HepG2 (cell line): ENCODE results near the gene NF2. TPM values are rescaled to one million over a fixed set of nuclear protein-coding genes. Genes with fewer than 3 reads are reported as not detected.

Source experiments
- ETV5 ChIP-seq: IDR thresholded peaks from 2 replicates; pipeline ENCODE4 v1.6.1; 2018; ENCODE audit warnings: missing biosample characterization, missing genetic modification reagents, inconsistent platforms, borderline replicate concordance
- HBP1 ChIP-seq: IDR thresholded peaks from 2 replicates; pipeline ENCODE4 v1.6.1; 2016; ENCODE audit warnings: low read depth, control low read depth
- MXI1 ChIP-seq: IDR thresholded peaks from 3 replicates; pipeline ENCODE4 v1.6.1; 2012; ENCODE audit warnings: low read depth, low read length, inconsistent platforms, borderline replicate concordance
- NCOA5 ChIP-seq: sonication (generic); formaldehyde crosslinking; IDR thresholded peaks from 2 replicates; pipeline ENCODE4 v1.4.0; 2020; ENCODE audit warnings: missing genetic modification reagents
- PTBP1 ChIP-seq: fragments of 200-400 bp; formaldehyde crosslinking; IDR thresholded peaks from 2 replicates; pipeline ENCODE4 v1.6.1; 2018; ENCODE audit warnings: low read length, low read depth; ENCODE audit not compliant: poor library complexity, severe bottlenecking
- SAFB2 ChIP-seq: sonication (generic); formaldehyde crosslinking; IDR thresholded peaks from 2 replicates; pipeline ENCODE4 v1.5.1; 2020; ENCODE audit warnings: missing genetic modification reagents, low read depth, mild to moderate bottlenecking, borderline replicate concordance
- ZNF142 ChIP-seq: sonication (generic); formaldehyde crosslinking; IDR thresholded peaks from 2 replicates; pipeline ENCODE4 v1.4.0; 2020; ENCODE audit warnings: missing genetic modification reagents
- ZNF275 ChIP-seq: sonication (generic); formaldehyde crosslinking; IDR thresholded peaks from 2 replicates; pipeline ENCODE4 v1.8.0; 2022; ENCODE audit warnings: missing genetic modification reagents, mild to moderate bottlenecking, inconsistent platforms, borderline replicate concordance
- ZNF747 ChIP-seq: sonication (generic); formaldehyde crosslinking; IDR thresholded peaks from 2 replicates; pipeline ENCODE4 v1.8.1; 2023; ENCODE audit warnings: missing genetic modification reagents, mild to moderate bottlenecking, borderline replicate concordance
- ZNF792 ChIP-seq: IDR thresholded peaks from 2 replicates; pipeline ENCODE4 v1.6.1; 2016
- ZSCAN21 ChIP-seq: sonication (generic); formaldehyde crosslinking; IDR thresholded peaks from 2 replicates; pipeline ENCODE4 v1.8.0; 2022; ENCODE audit warnings: mild to moderate bottlenecking, missing genetic modification reagents, moderate library complexity, borderline replicate concordance
- polyA plus RNA-seq, 8 experiments: library from polyadenylated mRNA; depleted of rRNA in 3 of 8; stranded (reverse) in 7 of 8; unstranded in 1 of 8; fragments of >200 nt; fragmentation: Illumina TruSeq in 4 of 8; extraction: Trizol in 4 of 8; gene quantifications; 2 replicates each; pipeline versions ENCODE4 v1.2.1 to v1.2.3, GENCODE V29; 2011 to 2016; ENCODE audit warnings: low read depth in 4 of 8, missing spikeins in 1 of 8, mixed read lengths in 1 of 8; ENCODE audit not compliant: insufficient read depth in 1 of 8
- total RNA-seq, 5 experiments: library from RNA; depleted of rRNA; stranded (reverse); fragments of >200 nt; fragmentation: Illumina TruSeq; extraction: Trizol; gene quantifications; 2 replicates each; pipeline ENCODE4 v1.2.3, GENCODE V29; 2016; ENCODE audit warnings: low read depth in 1 of 5
- TF ChIP-seq, protein P1 (sequence below): sonication (generic); formaldehyde crosslinking; IDR thresholded peaks from 2 replicates; pipeline ENCODE4; 2020; ENCODE audit warnings: missing genetic modification reagents, mild to moderate bottlenecking, borderline replicate concordance
- TF ChIP-seq, protein P2 (sequence below): sonication (generic); formaldehyde crosslinking; IDR thresholded peaks from 2 replicates; pipeline ENCODE4 v1.4.0; 2020; ENCODE audit warnings: missing genetic modification reagents

Gene NF2
- total and polyA plus RNA-seq, 2 of the 13 experiments (the other 11 are each of a cell fraction or from before 2014, with no cell fraction given) = 9.3 to 33.3 TPM

GRCh38 chr22:29603358-29604075 is at the start of gene NF2 (continued):
- TF ChIP-seq, protein P1, sequence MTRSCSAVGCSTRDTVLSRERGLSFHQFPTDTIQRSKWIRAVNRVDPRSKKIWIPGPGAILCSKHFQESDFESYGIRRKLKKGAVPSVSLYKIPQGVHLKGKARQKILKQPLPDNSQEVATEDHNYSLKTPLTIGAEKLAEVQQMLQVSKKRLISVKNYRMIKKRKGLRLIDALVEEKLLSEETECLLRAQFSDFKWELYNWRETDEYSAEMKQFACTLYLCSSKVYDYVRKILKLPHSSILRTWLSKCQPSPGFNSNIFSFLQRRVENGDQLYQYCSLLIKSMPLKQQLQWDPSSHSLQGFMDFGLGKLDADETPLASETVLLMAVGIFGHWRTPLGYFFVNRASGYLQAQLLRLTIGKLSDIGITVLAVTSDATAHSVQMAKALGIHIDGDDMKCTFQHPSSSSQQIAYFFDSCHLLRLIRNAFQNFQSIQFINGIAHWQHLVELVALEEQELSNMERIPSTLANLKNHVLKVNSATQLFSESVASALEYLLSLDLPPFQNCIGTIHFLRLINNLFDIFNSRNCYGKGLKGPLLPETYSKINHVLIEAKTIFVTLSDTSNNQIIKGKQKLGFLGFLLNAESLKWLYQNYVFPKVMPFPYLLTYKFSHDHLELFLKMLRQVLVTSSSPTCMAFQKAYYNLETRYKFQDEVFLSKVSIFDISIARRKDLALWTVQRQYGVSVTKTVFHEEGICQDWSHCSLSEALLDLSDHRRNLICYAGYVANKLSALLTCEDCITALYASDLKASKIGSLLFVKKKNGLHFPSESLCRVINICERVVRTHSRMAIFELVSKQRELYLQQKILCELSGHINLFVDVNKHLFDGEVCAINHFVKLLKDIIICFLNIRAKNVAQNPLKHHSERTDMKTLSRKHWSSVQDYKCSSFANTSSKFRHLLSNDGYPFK (CRISPR knock-in tag) = no peak; the same call in 1 of the 2 replicates
- TF ChIP-seq MXI1 (peak; percentile 90; the same call in 1 of the 3 replicates), ZNF142 (CRISPR knock-in tag) (no peak), PTBP1 (no peak), SAFB2 (CRISPR knock-in tag) (peak; percentile 73; the same call in 1 of the 2 replicates), ZSCAN21 (CRISPR knock-in tag) (peak; percentile 64; the same call in 1 of the 2 replicates), ZNF275 (CRISPR knock-in tag) (no peak), ETV5 (CRISPR knock-in tag) (peak; percentile 30; the same call in 1 of the 2 replicates), ZNF792 (CRISPR knock-in tag) (no peak), ZNF747 (CRISPR knock-in tag) (no peak), HBP1 (CRISPR knock-in tag) (no peak; the same call in 1 of the 2 replicates), NCOA5 (CRISPR knock-in tag) (no peak)
- TF ChIP-seq, protein P2, sequence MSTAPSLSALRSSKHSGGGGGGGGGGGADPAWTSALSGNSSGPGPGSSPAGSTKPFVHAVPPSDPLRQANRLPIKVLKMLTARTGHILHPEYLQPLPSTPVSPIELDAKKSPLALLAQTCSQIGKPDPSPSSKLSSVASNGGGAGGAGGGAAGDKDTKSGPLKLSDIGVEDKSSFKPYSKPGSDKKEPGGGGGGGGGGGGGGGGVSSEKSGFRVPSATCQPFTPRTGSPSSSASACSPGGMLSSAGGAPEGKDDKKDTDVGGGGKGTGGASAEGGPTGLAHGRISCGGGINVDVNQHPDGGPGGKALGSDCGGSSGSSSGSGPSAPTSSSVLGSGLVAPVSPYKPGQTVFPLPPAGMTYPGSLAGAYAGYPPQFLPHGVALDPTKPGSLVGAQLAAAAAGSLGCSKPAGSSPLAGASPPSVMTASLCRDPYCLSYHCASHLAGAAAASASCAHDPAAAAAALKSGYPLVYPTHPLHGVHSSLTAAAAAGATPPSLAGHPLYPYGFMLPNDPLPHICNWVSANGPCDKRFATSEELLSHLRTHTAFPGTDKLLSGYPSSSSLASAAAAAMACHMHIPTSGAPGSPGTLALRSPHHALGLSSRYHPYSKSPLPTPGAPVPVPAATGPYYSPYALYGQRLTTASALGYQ (CRISPR knock-in tag) = 0 out of 2 replicates have a peak, but pooled peaks have one; percentile 52
